GM08714 (cell line): Measurements from ENCODE around the gene SP140L.

Source experiments
- H3K4me3 ChIP-seq: fragments of 200-500 bp; sonication (Bioruptor generic); 2 replicates; pipeline ENCODE4 v1.5.1; 2014; ENCODE audit warnings: mild to moderate bottlenecking, low read length, inconsistent platforms
- ZNF274 ChIP-seq: IDR thresholded peaks from 2 replicates; pipeline ENCODE4 v1.6.1; 2012; ENCODE audit warnings: mild to moderate bottlenecking, low read depth, low read length

SP140L gene

DNA sequence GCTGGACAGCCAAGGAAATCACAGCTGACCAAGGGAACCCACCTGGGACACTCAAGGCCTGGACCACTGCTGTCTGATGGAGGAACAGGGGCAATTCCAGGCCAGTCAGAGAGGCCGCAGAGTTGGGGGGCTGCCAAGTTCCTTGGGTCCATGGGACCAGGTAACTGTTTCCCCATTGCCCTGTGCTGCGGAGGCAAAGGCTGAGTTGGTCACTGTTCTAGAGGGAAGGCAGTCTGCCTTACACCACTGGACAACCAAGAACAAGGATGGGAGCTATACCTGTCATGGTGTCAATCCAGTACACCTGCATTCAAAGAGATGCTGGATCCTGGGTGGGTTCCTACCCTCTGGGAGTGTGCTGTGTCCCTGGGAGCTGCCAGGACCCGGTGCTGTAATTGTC, 9.6 kb upstream of the SP140L start:
- TF ChIP-seq ZNF274, result no peak
- H3K4me3 ChIP-seq, result no peak overlapping the region

DNA sequence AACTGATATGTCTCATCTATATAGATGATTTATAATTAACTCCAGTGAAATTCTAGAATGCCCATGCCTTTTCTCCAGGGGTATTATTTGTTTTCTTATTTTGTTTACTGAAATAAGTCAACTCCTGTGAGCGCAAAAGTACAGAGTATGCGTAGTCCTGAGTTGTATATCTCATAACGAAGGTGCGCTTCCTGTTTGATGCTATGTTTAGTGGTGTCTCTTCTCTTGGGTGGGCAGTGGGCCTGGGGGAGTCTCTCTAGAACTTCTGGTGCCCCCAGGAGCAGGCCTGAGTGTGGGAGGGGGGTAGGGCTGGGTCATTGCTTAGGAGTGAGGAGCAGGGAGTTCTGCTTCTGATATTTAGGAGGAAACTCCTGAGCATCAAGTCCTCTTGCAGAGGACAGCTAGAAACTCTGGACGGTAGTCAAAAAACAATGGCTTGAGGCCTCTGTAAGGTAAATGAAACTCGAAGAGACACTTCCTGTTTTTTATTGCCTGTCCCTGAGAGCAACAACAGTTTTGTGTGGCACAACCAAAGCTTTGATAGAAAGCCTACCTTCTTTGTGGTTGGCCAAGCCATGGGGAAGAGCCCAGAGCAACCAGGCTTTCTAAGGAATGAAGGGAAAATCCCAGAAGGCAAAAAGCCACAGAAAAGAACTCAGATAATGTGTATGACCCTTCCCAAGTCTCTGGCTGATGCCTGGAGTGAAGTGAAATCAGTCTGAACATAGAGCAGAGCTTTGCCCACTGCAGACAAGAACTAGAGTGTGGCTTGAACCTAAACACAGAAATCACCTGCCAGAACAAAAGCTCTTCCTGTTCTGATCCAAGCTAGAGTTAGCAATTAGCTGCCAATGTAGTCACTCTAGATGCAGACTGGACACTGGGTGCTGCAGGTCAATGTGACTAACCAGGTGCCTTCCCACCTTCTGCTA, 8.5 kb upstream of the SP140L start:
- no peak for TF ChIP-seq ZNF274
- H3K4me3 ChIP-seq, result peak overlapping the region; percentile 3; the same call in 1 of the 2 replicates

DNA sequence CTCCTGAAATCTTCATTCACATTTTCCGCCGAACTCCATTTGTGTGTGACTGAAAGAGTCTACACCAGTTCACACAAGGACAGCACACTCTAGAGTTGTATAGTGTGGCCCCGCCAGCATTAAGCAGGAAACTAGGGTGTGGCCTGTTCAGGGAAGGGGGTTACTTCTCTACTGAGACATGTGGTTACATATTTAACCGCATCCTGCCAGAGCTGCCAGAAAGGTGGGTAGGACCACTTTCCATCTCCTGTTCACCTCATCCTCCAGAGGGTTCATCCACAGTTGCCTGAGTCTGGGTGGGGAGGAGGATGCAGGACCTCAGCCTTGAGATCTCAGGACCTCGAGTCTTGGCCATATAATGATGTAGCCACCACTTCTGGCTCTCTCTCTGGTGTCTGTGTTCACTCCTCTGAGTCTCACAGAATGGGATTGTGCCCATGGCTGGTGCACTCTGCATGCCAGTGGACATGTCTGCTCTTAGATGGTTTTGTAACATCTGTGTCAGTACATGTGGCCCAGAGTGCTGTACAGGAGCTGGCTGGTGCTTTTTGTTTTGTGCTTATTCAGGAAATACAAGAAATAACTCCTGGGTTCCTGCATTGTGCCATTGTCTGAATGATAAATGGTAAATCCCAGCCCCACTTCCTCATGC, 7.7 kb upstream of the SP140L start:
- H3K4me3 ChIP-seq, result no peak overlapping the region
- no peak for TF ChIP-seq ZNF274

- H3K4me3 ChIP-seq, result no peak overlapping the region
Observed at GRCh38 chr2:230321031-230321430, 6.0 kb upstream of the SP140L start.

DNA sequence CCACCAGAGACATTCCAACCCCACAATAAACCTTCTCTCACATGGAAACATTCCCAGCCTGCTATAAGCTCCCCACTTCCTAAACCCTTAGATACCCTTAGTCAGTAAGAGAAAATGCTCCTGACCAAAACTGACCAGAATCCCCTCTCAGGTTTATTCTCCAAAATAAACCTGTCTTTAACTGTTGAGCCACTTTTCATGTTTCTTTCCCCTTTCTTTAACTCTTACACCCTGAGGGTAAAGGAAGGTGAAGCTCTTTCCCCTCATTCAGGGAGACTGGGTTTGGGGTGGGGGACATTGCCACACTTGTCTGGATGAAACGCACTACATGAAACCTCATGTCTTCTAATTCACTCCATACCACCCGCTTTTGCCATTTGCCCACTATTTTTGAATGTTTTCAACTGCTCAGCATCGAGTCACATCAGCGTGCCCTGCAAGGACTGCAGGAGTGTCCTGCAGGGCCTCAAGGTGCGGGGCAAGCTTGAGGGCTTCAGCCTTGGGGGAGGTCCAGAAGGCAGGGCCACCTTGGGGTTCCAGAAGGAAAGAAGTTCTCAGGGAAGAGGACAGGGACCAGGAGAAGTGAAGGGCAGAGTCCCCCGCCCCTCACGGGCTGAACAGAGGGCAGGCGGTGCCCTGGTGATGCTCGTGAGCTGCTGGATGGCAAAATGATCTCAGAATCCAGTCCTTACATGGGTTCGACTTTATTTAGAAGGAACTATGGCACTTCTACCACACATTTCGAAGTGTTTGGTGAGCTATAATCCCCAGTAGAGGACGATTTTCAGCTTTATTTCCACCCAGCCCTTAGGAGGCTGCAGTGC, 4.2 kb upstream of the SP140L start:
- no peak overlapping the region for H3K4me3 ChIP-seq
- TF ChIP-seq ZNF274, result no peak

More at GRCh38 chr2:230321031-230321430, 6.0 kb upstream of the SP140L start:
- no peak for TF ChIP-seq ZNF274

- H3K4me3 ChIP-seq, result no peak overlapping the region
- no peak for TF ChIP-seq ZNF274
Observed at GRCh38 chr2:230323385-230324106, 3.4 kb upstream of the SP140L start.

- no peak overlapping the region for H3K4me3 ChIP-seq
- no peak for TF ChIP-seq ZNF274
Observed at GRCh38 chr2:230324503-230324902, 2.5 kb upstream of the SP140L start.

GRCh38 chr2:230325316-230326243, 1.4 kb upstream of the SP140L start:
- H3K4me3 ChIP-seq, result no peak overlapping the region; the same call in 1 of the 2 replicates
- no peak for TF ChIP-seq ZNF274

- no peak for TF ChIP-seq ZNF274
- H3K4me3 ChIP-seq, result peak overlapping the region; percentile 81
Observed at GRCh38 chr2:230327418-230328154, 593 bp downstream of the SP140L start.

- H3K4me3 ChIP-seq, result peak overlapping the region; percentile 81
- no peak for TF ChIP-seq ZNF274
Observed at GRCh38 chr2:230328155-230328458, 1.1 kb downstream of the SP140L start.

DNA sequence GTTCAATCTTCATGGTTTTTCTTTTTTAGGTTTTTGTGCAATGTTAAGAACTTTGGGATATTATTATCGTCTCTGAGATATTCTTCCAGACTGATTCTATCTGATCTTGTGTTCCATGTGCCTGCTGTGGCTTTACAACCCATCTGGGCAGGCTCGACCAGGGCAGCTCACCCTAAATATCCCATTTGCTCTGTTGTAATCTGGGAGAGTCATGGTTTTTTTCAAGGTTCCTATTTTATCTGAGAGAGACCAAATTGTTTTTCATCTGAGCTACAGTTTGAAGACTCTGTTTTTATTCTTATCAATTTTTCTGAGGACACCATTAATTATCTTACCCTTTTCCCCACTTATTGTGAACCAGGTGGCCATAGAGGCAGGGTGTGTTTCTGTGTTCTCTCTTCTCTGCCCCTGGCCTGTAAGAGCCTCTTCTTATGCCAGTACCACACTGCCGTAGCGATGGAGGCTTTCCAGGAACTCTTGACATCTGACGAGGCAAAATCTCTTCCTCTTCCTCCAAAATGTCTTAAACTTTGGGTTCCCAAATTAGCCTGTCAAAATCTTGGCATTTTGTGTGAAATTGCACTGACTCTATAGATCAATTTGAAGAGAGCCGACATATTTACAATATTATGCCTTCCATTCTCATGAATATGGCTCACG, 3.1 kb downstream of the SP140L start:
- no peak for TF ChIP-seq ZNF274
- no peak overlapping the region for H3K4me3 ChIP-seq

DNA sequence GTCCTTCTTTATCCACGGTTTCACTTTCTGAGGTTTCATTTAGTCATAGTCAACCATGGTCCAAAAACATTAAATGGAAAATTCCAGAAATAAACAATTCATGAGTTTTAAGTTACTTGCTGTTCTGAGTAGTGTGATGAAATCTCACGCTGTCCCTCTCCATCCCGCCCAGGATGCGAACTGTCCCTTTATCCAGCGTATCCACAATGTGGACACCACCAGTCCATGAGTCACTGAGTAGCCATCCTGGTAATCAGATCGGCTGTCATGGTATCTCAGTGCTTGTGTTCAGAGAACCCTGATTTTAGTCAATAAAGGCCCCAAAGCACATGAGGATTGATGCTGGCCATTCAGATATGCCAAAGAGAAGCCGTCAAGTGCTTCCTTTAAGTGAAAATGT, 3.7 kb downstream of the SP140L start:
- H3K4me3 ChIP-seq, result no peak overlapping the region
- no peak for TF ChIP-seq ZNF274
